Prostate gland (tissue), 2 donors: ENCODE measurements around the gene PCGF2.

Experiments
- POLR2A ChIP-seq: fragments of 450-650 bp; IDR thresholded peaks from one replicate; pipeline ENCODE4 v1.6.1; 2016; ENCODE audit warnings: antibody characterized with exemption, mild to moderate bottlenecking
- POLR2AphosphoS5 ChIP-seq: sonication (generic); formaldehyde crosslinking; IDR thresholded peaks from one replicate; pipeline ENCODE4 v1.6.1; 2017; ENCODE audit warnings: antibody characterized with exemption
- TF ChIP-seq, protein P1 (sequence below), 4 experiments: fragments of 200-600 bp in 2 of 4; fragments of 450-650 bp in 2 of 4; sonication (generic) in 2 of 4; IDR thresholded peaks; 1 replicate in 3 of 4; 2 replicates in 1 of 4; pipeline ENCODE4 v1.5.1; 2016 to 2019; ENCODE audit warnings: antibody characterized with exemption in 4 of 4, mild to moderate bottlenecking in 2 of 4, moderate library complexity in 2 of 4

DNA sequence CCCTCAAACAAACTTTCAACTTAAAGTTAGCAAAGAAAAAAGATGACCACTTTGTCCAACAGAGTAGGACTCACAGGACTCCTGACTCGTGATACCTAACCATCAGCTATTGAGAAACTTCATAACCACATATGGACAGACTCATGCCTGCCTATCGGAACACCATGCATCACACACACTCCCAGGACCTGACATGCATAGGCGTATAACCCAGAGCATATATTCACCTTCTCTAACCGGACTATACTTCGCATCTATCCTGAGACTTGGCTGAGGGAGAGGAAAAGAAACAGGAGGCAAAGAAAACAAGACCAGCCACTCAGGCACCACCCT lies 49.0 kb upstream of the PCGF2 start:
- TF ChIP-seq, protein P1, sequence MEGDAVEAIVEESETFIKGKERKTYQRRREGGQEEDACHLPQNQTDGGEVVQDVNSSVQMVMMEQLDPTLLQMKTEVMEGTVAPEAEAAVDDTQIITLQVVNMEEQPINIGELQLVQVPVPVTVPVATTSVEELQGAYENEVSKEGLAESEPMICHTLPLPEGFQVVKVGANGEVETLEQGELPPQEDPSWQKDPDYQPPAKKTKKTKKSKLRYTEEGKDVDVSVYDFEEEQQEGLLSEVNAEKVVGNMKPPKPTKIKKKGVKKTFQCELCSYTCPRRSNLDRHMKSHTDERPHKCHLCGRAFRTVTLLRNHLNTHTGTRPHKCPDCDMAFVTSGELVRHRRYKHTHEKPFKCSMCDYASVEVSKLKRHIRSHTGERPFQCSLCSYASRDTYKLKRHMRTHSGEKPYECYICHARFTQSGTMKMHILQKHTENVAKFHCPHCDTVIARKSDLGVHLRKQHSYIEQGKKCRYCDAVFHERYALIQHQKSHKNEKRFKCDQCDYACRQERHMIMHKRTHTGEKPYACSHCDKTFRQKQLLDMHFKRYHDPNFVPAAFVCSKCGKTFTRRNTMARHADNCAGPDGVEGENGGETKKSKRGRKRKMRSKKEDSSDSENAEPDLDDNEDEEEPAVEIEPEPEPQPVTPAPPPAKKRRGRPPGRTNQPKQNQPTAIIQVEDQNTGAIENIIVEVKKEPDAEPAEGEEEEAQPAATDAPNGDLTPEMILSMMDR (IDR thresholded peaks at IDR 0.05): no peak
- TF ChIP-seq POLR2A (no peak), POLR2AphosphoS5 (no peak)
